Activated T-helper 9 cell treated with anti-CD3 and anti-CD28 coated beads, Interleukin-2, amount 50 U/mL, for 16 hours (primary cell): ENCODE results near the gene BAHD1.

Experiments
- DNase-seq: peaks from one replicate; pipeline ENCODE4 v3.0.0-alpha.2; 2020; ENCODE audit warnings: low read depth

Gene BAHD1

DNA sequence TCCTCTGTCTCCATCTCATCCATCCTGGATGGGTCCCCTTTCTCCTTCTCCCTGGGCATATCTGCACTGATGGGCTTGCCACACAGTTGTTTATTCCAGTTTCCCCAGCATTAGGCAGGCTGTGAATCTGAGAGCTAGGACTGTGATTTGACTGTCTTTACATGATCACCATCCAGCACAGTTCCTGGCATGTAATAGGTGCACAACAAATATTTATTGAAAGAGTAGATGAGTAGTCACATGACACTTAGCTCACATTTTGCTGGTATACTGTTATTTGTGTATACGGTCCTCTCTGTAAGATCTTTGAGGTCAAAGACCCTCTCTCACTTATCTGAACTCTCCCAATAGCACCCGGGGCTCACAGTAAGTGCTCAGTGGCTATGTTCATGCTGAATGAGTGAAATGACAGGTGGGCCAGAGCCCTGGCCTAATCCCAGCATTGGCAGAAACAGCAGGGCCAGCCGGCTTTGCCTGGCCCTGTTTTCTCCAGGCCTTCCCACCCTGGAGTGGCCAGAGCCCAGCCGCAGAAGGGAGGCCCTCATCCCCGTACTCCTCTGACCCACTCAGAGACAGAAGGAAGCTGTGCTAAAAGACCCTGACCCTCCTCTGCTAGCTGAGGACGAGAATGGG is 16.2 kb upstream of the BAHD1 start:
- DNase-seq, result no peak

DNA sequence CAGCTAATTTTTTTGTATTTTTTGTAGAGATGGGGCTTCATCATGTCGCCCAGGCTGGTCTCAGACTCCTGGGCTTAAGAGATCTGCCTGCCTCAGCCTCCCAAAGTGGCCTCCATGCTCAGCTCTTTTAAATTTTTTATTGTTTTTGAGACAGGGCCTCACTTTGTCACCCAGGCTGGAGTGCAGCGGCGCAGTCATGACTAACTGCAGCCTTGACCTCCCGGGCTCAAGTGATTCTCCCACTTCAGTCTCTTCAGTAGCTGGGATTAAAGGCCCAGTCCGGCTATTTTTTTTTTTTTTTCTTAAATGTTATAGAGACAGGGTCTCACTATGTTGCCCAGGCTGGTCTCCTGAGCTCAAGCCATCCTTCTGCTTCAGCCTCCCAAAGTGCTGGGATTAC is 15.1 kb upstream of the BAHD1 start:
- no peak for DNase-seq

DNA sequence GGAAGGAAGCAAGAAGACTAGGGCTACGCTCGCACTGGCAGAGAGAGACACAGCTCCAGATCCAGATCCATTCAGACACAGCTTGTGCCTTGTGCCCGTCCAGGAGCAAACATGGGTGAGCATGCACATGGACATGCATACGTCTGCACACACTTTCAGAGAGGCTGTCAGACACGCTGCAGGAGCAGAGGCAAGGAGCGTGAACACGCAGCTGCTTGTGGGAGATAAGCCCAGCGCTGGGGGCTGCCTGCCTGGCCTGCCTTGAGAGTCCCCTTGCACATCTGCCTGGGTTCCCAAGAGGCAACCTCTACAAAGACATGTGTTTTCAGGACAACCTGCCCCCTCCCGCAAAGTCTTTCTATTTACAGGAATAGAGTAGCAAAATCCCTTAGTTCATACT is 13.6 kb upstream of the BAHD1 start:
- no peak for DNase-seq

DNA sequence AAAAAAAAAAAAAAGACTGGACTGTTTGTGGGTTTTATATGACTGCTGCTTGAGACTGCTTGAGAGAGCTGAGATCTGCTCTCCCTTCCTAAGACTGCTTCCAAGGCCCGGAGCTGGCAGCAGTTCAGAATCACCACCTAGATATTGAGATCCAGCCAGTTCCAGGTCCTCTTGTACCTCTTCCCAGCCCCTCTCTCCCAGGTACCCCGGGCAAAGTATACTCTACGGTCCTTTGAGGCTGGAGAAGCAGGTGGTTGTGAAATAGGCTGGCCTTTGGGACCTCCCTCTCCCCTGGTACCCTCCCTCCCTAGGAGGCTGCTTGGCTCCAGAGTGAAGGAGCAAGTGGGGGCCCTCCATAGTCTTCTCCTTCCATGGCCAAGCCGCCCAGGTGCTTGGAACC is 12.6 kb upstream of the BAHD1 start:
- no peak for DNase-seq

DNA sequence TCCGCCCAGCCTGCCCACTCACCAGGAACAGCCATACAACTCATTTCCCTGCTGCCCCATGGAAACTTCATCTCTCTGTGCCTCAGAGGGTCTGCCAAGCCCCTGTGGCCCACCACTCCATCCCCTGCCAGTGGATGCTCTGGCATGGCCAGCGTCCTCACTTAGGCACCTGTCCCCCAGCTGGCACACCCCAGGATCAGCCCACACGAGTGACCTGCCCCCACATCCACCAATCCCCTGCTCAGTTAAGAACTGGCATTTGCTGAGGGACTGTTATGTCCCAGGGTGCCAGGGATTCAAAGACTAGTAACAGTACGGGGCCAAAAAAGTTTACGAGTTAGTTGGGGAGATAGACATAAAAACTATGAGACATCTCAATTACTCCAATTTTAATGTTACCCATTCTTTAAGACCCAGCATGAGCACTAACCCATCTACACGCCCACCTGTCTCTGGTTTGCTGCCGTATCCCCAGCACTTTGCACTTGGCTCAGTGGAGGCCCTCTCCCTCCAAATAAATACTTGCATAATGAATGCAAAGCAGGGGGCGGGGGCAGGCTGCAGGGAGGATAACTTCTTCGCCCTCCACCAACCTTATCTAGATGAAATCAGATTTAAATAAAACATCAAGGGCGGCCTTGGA is 11.6 kb upstream of the BAHD1 start:
- no peak for DNase-seq

DNA sequence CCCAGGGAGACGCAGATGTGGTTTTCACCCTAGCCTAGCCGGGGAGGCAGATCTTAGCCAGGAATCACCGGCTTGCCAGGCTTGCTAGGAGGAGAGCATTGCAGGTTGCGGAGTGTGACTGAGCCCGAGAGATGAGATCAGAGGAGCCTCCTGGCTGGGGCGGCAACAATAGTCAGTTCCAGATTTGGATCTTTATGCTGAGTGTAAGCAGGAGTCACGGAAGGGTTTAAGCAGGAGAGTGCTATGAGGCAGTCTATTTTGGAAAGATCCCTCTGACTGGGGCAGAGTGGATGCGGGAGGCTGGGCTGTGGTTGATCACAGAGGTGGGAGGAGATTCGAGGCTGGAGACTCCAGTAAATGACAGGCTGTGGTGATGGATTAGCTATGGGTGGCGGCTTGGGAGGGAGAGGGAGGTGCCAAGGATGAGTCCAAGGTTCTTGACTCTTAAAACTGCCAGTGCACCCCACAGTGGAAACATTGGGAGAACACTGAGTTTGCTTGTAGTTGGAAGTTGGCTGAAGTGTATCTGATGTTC is 10.4 kb upstream of the BAHD1 start:
- no peak for DNase-seq

DNA sequence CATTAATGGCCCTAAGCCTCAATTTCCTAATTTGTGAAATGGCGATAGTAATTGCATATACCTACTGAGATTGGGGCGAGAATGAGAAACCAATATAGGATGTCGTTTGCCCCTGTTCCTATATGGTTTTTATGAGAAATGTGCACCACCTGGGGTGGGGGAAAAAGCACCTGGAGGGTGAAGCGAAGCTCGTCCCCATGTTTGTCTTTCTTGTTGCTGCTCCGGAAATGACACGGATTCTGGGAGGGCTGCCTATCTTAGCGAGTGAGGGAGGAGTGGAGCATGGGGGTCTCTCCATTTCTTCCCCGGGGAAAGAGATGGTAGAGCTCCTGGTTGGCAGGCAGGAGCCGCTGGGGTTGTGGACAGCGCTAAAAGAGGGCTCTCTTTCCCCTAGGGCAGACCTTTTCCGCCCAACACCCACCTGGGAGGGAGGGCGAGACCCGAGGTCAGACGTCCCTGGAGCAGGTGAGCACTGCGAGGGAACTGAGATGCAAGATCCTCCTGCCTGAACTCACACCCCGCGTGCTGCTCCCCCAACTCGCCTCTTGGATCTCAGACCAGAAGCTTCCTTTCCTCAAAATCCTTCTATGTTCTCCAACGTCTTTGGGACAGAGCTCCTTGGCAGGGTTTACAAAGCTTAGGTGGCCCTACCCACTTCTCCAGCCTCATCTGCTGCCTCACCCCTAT is 5.6 kb upstream of the BAHD1 start:
- no peak for DNase-seq

DNA sequence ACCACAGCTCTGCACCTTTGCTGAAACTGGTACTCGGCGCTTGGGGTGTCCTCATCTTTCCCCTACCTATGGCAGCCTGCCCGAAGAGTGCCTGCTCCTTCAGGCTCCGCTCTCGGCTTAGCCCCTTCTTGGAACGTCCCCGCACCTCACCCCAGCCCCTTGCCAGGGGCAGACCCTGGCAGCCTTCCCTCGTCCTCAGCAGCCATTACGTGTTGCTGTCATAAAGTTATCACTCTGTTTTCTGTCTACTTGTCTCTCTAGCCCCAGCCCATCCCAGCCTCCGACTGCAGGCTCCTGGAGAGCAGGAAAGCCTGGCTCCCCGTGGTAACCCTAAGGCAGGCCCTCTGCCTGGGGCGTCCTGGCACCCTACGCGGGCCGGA is 5.1 kb upstream of the BAHD1 start:
- DNase-seq, result no peak

DNA sequence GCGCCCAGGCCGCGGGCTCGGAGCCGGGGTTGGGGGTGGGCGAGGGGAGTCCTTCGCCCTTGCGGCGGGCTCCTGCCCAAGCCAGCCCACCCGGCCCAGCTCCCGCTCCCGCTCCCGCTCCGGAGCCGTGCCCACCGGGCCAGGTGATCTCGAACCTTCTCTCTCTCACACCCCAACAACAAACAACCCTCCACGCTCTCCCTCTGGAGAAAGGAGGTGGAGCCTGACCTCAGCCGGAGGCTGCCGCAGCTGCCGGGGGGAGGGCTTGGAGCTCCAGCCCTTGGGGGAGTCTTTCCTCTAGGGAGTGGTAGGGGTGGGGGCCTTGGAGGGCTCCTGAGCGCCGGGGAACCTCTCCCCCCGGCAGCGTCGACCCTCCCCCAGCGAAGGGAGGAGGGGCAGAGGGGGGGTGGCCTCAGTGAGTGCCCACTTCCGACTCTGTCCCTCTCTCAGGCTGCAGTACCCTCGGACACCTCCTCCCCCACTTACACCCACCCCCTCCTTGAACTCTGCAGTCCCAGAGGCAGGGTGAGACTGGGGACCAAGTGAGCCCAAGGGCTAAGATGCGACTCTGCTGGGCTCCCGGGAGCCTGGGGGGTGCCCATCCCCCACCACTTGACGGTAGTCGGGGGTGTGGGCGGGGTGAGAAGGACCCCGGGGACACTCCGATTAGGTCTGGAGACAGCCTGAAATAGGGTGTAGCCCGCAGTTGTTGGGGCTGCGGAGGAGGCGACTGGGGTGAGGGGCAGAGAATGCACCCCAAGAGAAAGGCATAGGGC is 4.4 kb upstream of the BAHD1 start:
- no peak for DNase-seq

DNA sequence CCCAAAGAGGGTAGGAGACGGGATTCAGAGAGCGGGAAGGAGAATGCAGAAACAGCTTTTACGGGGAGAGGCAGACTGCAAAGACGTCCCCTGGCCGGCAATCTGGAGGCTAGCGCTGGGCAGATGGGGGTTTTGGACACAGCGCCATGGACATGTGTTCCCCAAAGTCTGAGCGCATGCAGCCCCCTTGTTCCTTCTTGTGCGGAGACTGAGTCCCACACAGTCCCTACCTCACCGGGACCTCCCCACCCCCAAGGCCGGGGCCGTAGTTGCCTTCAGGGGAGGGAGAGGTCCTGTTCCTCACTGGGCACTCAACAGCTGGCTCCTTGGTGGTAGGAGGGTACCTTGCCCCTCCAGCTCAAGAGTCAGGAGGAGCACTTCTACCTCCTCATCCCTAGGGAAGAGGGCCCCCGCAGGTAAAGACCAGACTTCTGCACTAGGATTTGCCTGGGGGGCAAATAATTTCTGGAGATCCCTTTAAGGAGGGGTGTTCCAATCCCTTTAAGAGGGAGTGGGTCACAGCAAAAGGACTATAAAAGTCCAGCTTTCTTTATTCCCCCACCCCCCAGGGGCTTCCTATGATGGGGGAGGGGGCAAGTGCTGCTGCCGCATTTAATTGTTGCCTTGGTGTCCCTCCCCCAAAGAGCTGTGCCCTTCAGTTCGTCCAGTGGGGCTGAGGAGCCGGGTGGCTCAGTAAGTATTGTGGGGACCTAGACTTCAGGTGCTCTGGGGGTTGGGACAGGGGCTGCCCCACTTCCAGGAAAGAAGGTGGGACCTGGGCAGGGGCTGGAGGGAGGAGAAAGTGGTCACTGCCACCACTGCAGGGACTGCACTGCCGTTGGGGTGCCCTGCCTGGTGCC is 3.6 kb upstream of the BAHD1 start:
- no peak for DNase-seq

DNA sequence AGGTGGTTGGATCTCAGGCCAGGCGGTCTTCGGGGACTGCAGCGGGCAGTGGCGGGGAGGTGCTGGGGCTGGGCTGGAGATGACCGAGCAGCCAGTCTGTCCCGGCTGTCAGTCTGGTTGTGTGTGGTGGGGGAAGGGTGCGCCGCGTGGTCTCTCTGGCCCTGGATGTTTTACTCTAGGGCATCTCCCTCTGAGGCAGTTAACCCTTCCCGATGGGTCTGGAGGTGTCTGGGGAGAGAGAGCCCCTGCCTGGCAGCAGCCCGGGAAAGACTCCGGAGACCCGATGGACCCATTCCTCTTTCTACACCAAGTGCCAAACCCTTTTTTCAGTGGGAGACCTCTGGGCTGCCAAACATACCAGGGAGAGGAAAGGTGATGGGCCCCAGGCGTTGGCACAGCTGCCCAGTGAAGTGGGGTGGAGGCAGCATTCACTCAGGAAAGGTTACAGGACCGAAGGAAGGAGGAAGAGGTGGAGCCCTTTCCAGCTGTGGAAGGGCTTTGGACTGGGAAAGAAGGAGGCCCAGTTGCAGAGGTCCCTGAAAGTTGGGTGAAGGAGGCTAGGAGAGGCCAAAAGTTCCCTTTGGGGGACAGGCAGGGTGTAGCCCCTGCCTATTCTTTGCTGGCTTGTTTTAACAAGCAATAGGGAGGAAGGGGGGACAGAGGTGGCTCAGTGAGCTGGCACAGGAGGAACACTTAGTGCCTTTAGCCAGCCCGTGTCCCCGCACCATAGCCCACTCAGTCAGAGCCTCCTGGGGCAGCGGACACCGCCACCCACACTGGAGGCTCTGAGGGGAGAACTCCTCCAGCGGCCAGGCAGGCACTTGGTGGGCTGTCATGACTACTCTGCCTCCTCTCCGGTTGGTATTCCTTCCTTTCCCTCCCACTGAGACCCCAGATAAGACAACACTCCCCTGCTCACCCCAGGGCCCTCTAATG is 2.7 kb upstream of the BAHD1 start:
- DNase-seq, result no peak

DNA sequence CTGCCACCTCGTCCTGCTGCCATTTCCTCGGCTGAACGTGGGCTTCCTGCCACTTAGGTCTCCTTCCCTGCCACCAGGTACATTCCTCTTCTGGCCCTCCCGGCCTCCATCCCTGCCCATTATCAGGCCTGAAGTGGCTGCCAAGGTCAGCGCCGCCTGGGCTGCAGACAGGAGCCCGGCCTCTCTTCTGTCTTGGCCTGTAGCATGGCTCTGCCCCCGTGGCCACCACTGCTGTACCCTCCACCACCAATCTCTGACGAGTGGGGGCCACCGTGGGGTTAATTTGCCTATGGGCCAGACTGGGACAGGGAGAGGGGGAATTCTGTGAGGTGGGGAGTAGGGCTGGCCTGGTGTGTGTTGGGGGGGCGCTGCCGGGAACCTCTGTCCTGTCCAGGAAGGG is 2.0 kb upstream of the BAHD1 start:
- DNase-seq, result no peak

DNA sequence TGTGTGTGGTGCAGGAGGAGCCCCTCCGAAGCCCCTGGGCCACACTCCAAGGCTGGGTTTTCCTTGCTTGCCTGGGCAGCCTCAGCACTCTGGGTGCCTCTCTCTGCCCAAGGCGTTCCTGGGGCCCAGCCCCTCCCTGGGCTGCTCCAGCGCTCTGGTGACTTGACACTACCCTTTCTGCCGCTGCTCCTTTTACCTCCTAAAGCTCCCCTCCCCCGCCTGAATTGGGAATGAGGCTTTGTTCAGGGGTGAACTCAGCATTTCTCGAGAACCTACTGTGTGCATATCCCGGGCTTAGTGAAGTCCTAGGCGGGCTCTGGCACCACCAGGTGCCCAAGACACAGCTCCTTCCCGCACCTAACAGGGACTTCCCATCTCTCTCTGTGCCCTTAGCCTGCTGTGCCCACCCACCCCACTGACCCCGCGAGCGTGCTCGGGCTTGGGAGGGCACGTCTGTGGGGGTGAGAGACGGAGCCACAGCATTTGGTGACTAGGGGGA is 1.2 kb upstream of the BAHD1 start:
- DNase-seq, result no peak

DNA sequence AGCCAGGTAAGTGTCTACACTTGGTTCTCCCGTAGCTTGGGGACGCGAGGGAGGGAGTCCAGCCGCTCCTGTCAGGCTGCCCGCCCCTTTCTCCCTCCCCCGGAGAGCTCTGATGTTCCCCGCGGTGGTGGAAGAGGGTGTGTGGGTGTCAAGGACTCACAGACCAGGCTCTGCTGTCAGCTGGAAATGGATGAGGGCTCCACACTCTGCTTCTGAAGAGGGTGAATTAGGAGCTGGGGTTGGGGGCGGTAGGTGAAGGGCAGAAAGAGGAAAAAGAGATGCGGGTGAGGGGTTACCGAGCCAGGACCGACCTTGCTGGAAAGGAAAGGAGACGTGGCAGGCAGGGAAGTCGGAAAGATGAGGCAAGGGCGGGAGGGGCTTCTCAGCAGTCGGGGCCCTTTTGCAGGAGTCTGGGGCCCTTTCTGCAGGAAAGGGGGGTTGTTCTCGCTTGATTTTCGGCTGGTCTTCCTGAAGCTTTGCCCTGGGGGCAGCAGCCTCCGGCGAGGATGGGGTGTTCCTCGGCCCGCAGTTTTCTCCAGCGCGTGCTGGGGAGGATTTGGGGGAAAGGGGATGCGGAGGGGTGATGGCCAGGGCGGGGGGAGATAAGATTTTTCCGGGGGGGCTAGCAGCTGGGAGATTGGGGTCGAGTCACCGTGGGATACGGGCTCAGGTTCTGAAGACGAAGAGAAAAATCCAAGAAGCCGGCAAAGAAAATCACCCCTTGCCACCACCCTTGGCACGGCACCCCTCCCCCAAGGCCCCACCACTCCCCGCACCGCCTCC is 602 bp upstream of the BAHD1 start:
- peak; percentile 19 for DNase-seq

DNA sequence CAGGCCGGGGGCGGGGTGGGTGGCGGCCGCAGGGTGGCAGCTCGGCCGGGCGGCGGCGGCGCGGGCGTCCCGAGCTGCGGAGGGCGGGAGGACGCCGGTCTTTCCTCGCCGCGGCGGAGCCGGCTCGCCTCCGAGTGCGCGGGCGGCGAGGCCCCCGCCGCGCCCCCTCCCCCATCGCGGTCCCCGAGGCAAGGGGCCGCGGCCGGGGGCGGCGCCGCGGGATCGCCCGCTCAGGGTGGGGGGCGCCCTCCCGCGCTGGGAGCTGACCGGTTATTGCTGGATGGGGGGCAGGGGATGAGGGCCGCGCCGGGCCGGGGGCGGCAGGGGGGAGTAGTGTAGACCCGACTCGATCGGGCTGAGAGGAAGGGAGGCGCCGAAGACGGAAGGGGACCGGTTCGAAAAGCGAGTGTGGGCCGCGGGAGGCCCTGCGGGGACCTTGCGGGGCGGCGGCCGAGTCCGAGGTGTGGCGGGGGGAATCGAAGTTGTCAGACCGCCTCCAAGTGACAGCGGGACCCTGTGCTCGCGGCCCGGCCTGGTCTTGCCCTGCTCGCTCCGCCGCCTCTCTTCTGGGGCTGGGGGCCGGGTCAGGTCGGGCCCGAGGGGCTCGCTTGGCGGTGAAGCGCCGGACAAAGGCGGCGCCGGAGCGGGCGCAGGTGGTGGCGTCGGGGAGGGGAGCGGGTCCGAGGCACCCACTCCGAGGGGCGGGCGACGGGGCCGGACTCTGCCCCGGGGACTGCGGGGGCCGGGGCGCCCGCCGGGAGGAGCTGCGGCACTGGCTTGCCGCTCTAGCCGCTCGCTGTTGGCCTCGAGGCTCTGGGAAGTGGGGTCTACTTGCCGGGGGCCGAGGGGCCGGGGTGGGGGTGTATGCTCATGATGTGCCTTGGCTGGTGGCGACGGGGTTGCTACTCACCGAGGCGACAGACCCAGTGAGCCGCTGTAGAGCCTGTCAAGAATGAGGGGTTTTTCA is 1.1 kb downstream of the BAHD1 start:
- DNase-seq, result no peak

DNA sequence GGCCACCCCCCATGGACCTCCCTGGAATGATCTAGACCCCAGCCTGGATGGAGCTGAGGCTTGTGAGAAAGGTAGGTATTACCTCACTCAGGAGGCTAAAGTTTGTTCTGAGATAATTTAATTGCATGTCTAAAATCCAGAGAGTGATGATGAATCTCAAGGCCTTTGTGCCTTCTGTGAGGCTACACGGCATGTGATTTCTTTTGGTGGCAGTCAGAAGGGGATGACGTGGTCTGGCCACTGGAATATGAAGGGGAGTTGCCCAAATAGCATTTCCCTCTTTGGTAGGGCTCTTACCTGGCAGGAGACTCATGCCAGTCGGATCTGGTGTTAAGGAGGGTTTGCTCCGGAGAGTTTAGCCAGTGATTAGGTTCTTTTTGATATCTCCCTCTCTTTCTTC is 2.5 kb downstream of the BAHD1 start:
- DNase-seq, result no peak

DNA sequence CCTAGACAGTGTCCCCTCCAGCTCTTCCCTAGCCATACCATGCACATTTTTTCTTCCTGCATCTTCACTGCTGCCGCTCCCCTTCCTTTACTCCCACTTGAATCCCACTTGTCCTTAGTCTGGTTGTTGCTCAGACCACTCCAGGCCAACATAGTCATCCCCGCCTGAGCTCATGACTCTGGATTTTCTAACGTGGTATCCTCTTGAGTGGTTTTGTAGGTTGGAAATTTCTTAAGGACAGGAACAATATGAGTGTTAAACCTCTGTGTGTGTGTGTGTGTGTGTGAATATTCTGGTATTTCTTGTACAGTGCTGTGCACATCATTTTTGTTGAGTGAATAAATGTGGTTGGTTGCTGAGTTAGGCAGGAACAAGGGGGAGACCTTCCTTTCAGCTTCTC is 3.1 kb downstream of the BAHD1 start:
- DNase-seq, result no peak

DNA sequence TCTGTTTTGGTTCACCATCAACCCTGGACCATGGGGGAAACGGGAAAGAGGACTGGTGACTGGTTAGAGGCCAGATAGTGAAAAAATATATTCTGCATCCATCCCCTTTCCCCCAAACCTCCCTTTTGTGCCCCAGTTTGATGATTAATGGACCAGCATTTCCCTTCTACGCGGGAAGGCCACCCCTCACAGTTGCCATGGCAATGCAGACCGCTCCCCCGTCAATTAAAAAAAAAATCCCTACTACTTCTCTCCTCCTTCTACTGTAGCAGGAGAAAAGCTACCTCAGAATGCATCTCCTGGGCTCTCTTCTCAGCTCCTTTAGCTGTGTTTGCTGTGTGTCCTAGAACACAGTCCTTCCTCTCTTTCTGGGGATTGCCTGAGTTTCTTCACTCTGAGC is 4.0 kb downstream of the BAHD1 start:
- DNase-seq, result no peak
